Measurements from ENCODE around the gene ITM2B. TPM values are rescaled to one million over a fixed set of nuclear protein-coding genes. Genes with fewer than 3 reads are reported as not detected.

The ITM2B gene
- total RNA-seq, 1 donor from 2014 or later, result 358 TPM

DNA sequence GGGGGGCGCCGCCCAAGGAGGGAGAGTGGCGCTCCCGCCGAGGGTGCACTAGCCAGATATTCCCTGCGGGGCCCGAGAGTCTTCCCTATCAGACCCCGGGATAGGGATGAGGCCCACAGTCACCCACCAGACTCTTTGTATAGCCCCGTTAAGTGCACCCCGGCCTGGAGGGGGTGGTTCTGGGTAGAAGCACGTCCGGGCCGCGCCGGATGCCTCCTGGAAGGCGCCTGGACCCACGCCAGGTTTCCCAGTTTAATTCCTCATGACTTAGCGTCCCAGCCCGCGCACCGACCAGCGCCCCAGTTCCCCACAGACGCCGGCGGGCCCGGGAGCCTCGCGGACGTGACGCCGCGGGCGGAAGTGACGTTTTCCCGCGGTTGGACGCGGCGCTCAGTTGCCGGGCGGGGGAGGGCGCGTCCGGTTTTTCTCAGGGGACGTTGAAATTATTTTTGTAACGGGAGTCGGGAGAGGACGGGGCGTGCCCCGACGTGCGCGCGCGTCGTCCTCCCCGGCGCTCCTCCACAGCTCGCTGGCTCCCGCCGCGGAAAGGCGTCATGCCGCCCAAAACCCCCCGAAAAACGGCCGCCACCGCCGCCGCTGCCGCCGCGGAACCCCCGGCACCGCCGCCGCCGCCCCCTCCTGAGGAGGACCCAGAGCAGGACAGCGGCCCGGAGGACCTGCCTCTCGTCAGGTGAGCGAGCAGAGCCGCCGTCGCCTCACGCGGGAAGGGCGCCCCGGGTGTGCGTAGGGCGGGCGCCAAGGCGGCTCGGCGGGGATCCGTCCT is 70.5 kb downstream of the ITM2B start, which contains the start of gene RB1:
Gene RB1 (plus strand): TSS at position 393 of the 784 bp plus-strand sequence. CDS start 162 bp downstream, at position 555.
- H3K4me1 Mint-ChIP-seq (ENCODE audit: low read depth, unreplicated experiment), result peaks cover 2% of the 10 kb centered on the region
- Histone ChIP-seq H3K9me3 (ENCODE audit: insufficient read depth, low read depth, low read length) (no peaks in the 10 kb centered on the region), H3K9ac (ENCODE audit: low read length) (peak within 1 kb of the TSS; percentile 97), H3K4me1 (ENCODE audit: insufficient read depth, low read length) (peaks cover 4% of the 10 kb centered on the region), H4K20me1 (ENCODE audit: insufficient read depth, low read length) (peaks cover 16% of the 10 kb centered on the region), H3K27ac (ENCODE audit: low read depth, low read length) (peak within 1 kb of the TSS; percentile 94), H3K4me3 (ENCODE audit: insufficient read depth, low read depth, low read length) (peak within 1 kb of the TSS; percentile 92), H3K27me3 (ENCODE audit: insufficient read depth, low read length) (no peaks in the 10 kb centered on the region), H3K4me2 (ENCODE audit: low read length) (peak within 1 kb of the TSS; percentile 88), H3K36me3 (ENCODE audit: insufficient read depth, low read length) (no peaks in the 10 kb centered on the region), H3K79me2 (ENCODE audit: insufficient read depth, low read length) (peaks cover 39% of the 10 kb centered on the region), H2AFZ (ENCODE audit: low read depth, low read length) (peak within 1 kb of the TSS; percentile 88)
- no peak for FAIRE-seq
- peak within 1 kb of the TSS; percentile 97 for H3K4me3 Mint-ChIP-seq (ENCODE audit: unreplicated experiment)
- TF ChIP-seq EZH2 (IDR thresholded peaks at IDR 0.05; ENCODE audit: insufficient read depth, low read length), result no peak
- TF ChIP-seq, protein P1, sequence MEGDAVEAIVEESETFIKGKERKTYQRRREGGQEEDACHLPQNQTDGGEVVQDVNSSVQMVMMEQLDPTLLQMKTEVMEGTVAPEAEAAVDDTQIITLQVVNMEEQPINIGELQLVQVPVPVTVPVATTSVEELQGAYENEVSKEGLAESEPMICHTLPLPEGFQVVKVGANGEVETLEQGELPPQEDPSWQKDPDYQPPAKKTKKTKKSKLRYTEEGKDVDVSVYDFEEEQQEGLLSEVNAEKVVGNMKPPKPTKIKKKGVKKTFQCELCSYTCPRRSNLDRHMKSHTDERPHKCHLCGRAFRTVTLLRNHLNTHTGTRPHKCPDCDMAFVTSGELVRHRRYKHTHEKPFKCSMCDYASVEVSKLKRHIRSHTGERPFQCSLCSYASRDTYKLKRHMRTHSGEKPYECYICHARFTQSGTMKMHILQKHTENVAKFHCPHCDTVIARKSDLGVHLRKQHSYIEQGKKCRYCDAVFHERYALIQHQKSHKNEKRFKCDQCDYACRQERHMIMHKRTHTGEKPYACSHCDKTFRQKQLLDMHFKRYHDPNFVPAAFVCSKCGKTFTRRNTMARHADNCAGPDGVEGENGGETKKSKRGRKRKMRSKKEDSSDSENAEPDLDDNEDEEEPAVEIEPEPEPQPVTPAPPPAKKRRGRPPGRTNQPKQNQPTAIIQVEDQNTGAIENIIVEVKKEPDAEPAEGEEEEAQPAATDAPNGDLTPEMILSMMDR (IDR thresholded peaks at IDR 0.05; ENCODE audit: insufficient read depth, low read depth, low read length), result no peak
- DNase-seq (ENCODE audit: low read depth), result peak; percentile 84
- H3K27ac Mint-ChIP-seq (ENCODE audit: unreplicated experiment), result peak within 1 kb of the TSS; percentile 87
- H3K27me3 Mint-ChIP-seq (ENCODE audit: low read depth, unreplicated experiment), result peaks cover 2% of the 10 kb centered on the region
- H3K9me3 Mint-ChIP-seq (ENCODE audit: unreplicated experiment), result no peaks in the 10 kb centered on the region
- H3K36me3 Mint-ChIP-seq (ENCODE audit: low read depth, unreplicated experiment), result no peaks in the 10 kb centered on the region

DNA sequence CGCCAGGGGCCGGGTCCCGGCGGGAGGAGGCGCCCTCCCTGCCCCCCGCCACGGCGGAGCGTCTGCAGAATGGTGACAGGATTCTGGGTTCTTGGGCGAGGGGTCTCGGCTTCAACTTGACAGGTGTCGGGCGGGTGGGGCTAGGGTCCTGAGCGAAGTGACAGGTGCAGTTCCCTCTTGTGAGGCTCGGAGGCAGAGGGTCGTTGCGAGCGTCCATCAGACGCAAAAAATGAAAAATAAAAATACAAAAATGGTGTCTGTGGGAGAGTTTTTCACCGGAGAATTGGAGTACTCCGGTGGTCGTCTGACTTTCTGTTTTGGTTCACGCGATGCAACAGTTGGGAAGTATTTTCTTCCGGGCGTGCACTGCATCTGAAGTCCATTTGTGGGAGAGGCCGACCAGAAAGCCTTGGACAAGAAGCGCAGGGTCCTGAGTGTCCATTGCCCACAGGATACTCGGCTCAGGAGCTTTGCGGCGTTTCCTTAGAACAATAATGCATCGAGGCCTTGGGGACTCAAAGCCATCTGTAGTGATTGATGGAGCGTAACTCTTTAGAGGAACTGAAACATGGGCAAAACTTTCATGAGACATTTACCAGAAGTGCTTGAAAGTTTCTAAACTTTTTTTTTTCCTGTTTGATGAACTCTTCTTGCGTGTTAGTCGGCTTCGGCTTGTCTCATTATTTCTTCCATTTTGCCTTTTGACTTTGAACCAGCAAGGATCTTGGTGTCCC is 71.3 kb downstream of the ITM2B start:
- Histone ChIP-seq H3K4me1 (ENCODE audit: insufficient read depth, low read length) (peaks cover 4% of the 10 kb centered on the region), H3K36me3 (ENCODE audit: insufficient read depth, low read length) (no peaks in the 10 kb centered on the region), H3K4me3 (ENCODE audit: insufficient read depth, low read depth, low read length) (peak overlapping the region; percentile 92), H3K27ac (ENCODE audit: low read depth, low read length) (peak overlapping the region; percentile 94), H4K20me1 (ENCODE audit: insufficient read depth, low read length) (peaks cover 16% of the 10 kb centered on the region), H3K9me3 (ENCODE audit: insufficient read depth, low read depth, low read length) (no peaks in the 10 kb centered on the region), H2AFZ (ENCODE audit: low read depth, low read length) (peak overlapping the region; percentile 88), H3K27me3 (ENCODE audit: insufficient read depth, low read length) (no peaks in the 10 kb centered on the region), H3K9ac (ENCODE audit: low read length) (peak overlapping the region; percentile 97), H3K79me2 (ENCODE audit: insufficient read depth, low read length) (peaks cover 42% of the 10 kb centered on the region), H3K4me2 (ENCODE audit: low read length) (peak overlapping the region; percentile 88)
- TF ChIP-seq EZH2 (IDR thresholded peaks at IDR 0.05; ENCODE audit: insufficient read depth, low read length), result no peak
- TF ChIP-seq, protein P1 (IDR thresholded peaks at IDR 0.05; ENCODE audit: insufficient read depth, low read depth, low read length), result no peak
- H3K27me3 Mint-ChIP-seq (ENCODE audit: low read depth, unreplicated experiment), result peaks cover 2% of the 10 kb centered on the region
- peaks cover 2% of the 10 kb centered on the region for H3K4me1 Mint-ChIP-seq (ENCODE audit: low read depth, unreplicated experiment)
- FAIRE-seq (no peak), DNase-seq (ENCODE audit: low read depth) (peak; percentile 49)
- no peaks in the 10 kb centered on the region for H3K9me3 Mint-ChIP-seq (ENCODE audit: unreplicated experiment)
- peak overlapping the region; percentile 87 for H3K27ac Mint-ChIP-seq (ENCODE audit: unreplicated experiment)
- H3K4me3 Mint-ChIP-seq (ENCODE audit: unreplicated experiment), result peak overlapping the region; percentile 97
- no peaks in the 10 kb centered on the region for H3K36me3 Mint-ChIP-seq (ENCODE audit: low read depth, unreplicated experiment)

Measured in astrocyte (in vitro differentiated cells and primary cell).